Endothelial cell of umbilical vein (primary cell): ENCODE results near the gene ROBO4. TPM values are rescaled to one million over a fixed set of nuclear protein-coding genes. Genes with fewer than 3 reads are reported as not detected.

Experiments
- BruUV-seq: library from RNA; stranded (reverse); fragments of 400-500 nt; replicated peaks from 2 replicates; lab custom pipeline; 2021; lab: Mats Ljungman, UMichigan
- CTCF ChIA-PET: fragments of 300-600, 350-600 bp; sonication (Branson Sonifier 250); formaldehyde crosslinking; loops from one replicate; lab custom pipeline; 2021; ENCODE audit warnings: antibody characterized with exemption, inconsistent platforms; lab: Charles Lee
- POLR2A ChIA-PET: fragments of 300-600, 350-600 bp; sonication (Branson Sonifier 250); formaldehyde crosslinking; loops from one replicate; lab custom pipeline; 2021; ENCODE audit warnings: antibody characterized with exemption, inconsistent platforms; lab: Charles Lee
- DNase-seq: peaks from one replicate; pipeline ENCODE4 v3.0.0-alpha.2; 2011; ENCODE audit warnings: low read depth, low spot score
- FAIRE-seq: peaks from 2 replicates; lab custom pipeline; 2011; peaks lifted over from hg19 to GRCh38; lab: Jason Lieb, UNC
- H2AFZ ChIP-seq: 2 replicates; pipeline ENCODE4 v1.6.0; 2012; ENCODE audit warnings: low read depth, low read length, control low read depth, inconsistent platforms
- H3K27ac ChIP-seq: 2 replicates; pipeline ENCODE4 v1.5.1; 2011; ENCODE audit warnings: low read depth, mild to moderate bottlenecking, control low read depth, low read length, moderate library complexity; ENCODE audit not compliant: insufficient read depth
- H3K27me3 ChIP-seq, 2 experiments: 2 replicates each; pipeline versions ENCODE4 v1.6.0 to v1.6.1; 2011; ENCODE audit warnings: low read length in 2 of 2, mixed read lengths in 1 of 2; ENCODE audit not compliant: control insufficient read depth in 2 of 2, insufficient read depth in 2 of 2
- H3K36me3 ChIP-seq, 2 experiments: 2 replicates in 1 of 2; 3 replicates in 1 of 2; pipeline ENCODE4 v1.5.1; 2011; ENCODE audit warnings: low read length in 2 of 2, mild to moderate bottlenecking in 1 of 2, moderate library complexity in 1 of 2; ENCODE audit not compliant: control insufficient read depth in 2 of 2, insufficient read depth in 2 of 2; ENCODE audit errors: extremely low read depth in 1 of 2
- H3K4me1 ChIP-seq: 3 replicates; pipeline ENCODE4 v1.5.1; 2011; ENCODE audit warnings: mild to moderate bottlenecking, low read length; ENCODE audit not compliant: control insufficient read depth, insufficient read depth; ENCODE audit errors: extremely low read depth
- H3K4me2 ChIP-seq: 2 replicates; pipeline ENCODE4 v1.6.1; 2011; ENCODE audit warnings: low read length, control low read depth, mixed read lengths; ENCODE audit not compliant: insufficient read depth
- H3K4me3 ChIP-seq, 3 experiments: fragments of 200-600 bp in 1 of 3; sonication (generic), shearing (Covaris generic) in 1 of 3; replicated peaks in 1 of 3; 2 replicates each; pipeline ENCODE4 v1.5.1; 2011 to 2016; ENCODE audit warnings: control low read depth in 3 of 3, low read length in 3 of 3, mild to moderate bottlenecking in 2 of 3, inconsistent platforms in 1 of 3, low read depth in 1 of 3, moderate library complexity in 1 of 3; ENCODE audit not compliant: insufficient read depth in 1 of 3
- H3K79me2 ChIP-seq: 2 replicates; pipeline ENCODE4 v1.6.0; 2012; ENCODE audit warnings: low read length, inconsistent platforms; ENCODE audit not compliant: control insufficient read depth, insufficient read depth
- H3K9ac ChIP-seq: replicated peaks from 2 replicates; pipeline ENCODE3; 2011; ENCODE audit warnings: low read length, control low read depth; ENCODE audit not compliant: insufficient read depth; ENCODE audit errors: extremely low read depth
- H3K9me1 ChIP-seq: replicated peaks from 3 replicates; pipeline ENCODE4 v1.6.0; 2011; ENCODE audit warnings: mild to moderate bottlenecking, low read length; ENCODE audit not compliant: control insufficient read depth, insufficient read depth; ENCODE audit errors: extremely low read depth
- H3K9me3 ChIP-seq: replicated peaks from 2 replicates; pipeline ENCODE4 v1.5.1; 2012; ENCODE audit warnings: low read length, inconsistent platforms; ENCODE audit not compliant: control insufficient read depth, insufficient read depth
- H4K20me1 ChIP-seq: replicated peaks from 2 replicates; pipeline ENCODE3; 2011; ENCODE audit warnings: mild to moderate bottlenecking, low read length; ENCODE audit not compliant: control insufficient read depth, insufficient read depth; ENCODE audit errors: extremely low read depth
- FOS ChIP-seq: IDR thresholded peaks from 2 replicates; pipeline ENCODE4 v1.6.1; 2011; ENCODE audit warnings: mild to moderate bottlenecking, low read length, moderate library complexity, borderline replicate concordance; ENCODE audit not compliant: insufficient read depth
- GATA2 ChIP-seq: IDR thresholded peaks from 2 replicates; pipeline ENCODE4 v1.7.0; 2011; ENCODE audit warnings: low read depth, mild to moderate bottlenecking, moderate library complexity, mixed read lengths, low read length; ENCODE audit not compliant: insufficient read length, insufficient read depth
- JUN ChIP-seq: IDR thresholded peaks from 2 replicates; pipeline ENCODE4 v1.6.1; 2011; ENCODE audit warnings: borderline replicate concordance, low read depth; ENCODE audit not compliant: insufficient read length, insufficient read depth
- POLR2A ChIP-seq: IDR thresholded peaks from 2 replicates; pipeline ENCODE4 v1.6.1; 2012; ENCODE audit warnings: low read depth, mild to moderate bottlenecking, control low read depth, low read length
- POLR2AphosphoS5 ChIP-seq: IDR thresholded peaks from 2 replicates; pipeline ENCODE4 v1.6.1; 2012; ENCODE audit warnings: low read depth, mild to moderate bottlenecking, control low read depth, low read length, moderate library complexity; ENCODE audit not compliant: insufficient read depth
- dilution Hi-C: fragments of 300-500 bp; cut with MboI; formaldehyde crosslinking; loops from one replicate; pipeline ENCODE4 v1.15.0; 2019; ENCODE audit warnings: low sequenced_read_pairs; ENCODE audit not compliant: extremely low pct_ligation_motif_present
- intact Hi-C: fragments of 100-400 bp; cut with micrococcal nuclease; formaldehyde crosslinking; loops from one replicate; pipeline ENCODE4 v1.10.0; 2022
- polyA plus RNA-seq, 4 experiments: library from polyadenylated mRNA; depleted of rRNA in 3 of 4; stranded (reverse) in 3 of 4; unstranded in 1 of 4; fragments of >200 nt; gene quantifications; 2 replicates each; pipeline versions ENCODE4 v1.2.1 to v1.2.3, GENCODE V29; 2011 to 2012; ENCODE audit warnings: missing spikeins in 1 of 4
- total RNA-seq: library from RNA; stranded (reverse); gene quantifications from 2 replicates; pipeline ENCODE4 v1.2.3, GENCODE V29; 2021

The ROBO4 gene
- total and polyA plus RNA-seq, 2 donors (not counting 3 experiments of a cell fraction or from before 2014, with no cell fraction given), result 260 to 474 TPM

DNA sequence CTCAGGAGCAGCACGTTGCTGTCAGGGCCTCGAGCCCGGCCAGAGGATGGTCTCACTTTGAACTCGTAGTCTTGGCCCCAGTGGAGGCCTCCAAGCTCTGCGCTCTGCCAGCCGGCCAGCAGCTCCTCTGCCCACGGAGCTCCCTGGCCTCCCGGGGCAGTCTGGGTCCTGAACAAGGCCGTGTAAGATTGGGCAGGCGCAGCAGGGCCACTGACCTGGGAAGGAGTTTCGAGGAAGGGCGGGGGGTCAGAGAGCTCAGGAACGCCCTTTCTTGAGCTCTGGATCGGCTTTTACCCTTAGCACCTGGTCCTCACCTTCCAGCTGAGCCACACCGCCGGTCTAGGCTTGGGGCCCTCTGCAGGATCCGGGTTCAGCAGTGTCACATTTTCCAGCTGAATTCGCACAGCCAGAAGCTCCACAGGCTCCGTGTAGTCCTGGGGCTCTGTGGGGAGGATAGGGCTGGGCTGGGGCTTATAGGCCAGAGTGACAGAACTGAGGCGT, 2.1 kb downstream of the ROBO4 start:
- intact Hi-C loops (loop anchor here (5.0 to 10.0 kb wide), 4 partner anchors 142 to 1833 kb away; partner anchors contain the start of genes HSPA8 and STT3A), dilution Hi-C loops (no loop called here)
- H3K4me1 ChIP-seq, result peaks cover 75% of the 10 kb centered on the region
- no peaks in the 10 kb centered on the region for H3K9me1 ChIP-seq
- H3K36me3 ChIP-seq, result peaks cover 35 to 45% of the 10 kb centered on the region in 2 experiments
- H3K27ac ChIP-seq, result peak overlapping the region; percentile 95
- TF ChIP-seq POLR2AphosphoS5 (peak; percentile 37), JUN (no peak), POLR2A (peak; percentile 39), GATA2 (no peak)
- no peaks in the 10 kb centered on the region for H3K9me3 ChIP-seq
- no peak for FAIRE-seq
- H3K4me2 ChIP-seq, result peak overlapping the region; percentile 78
- H3K4me3 ChIP-seq, result peak overlapping the region; percentile 76 to 89 (median 88)
- no peak overlapping the region for H2AFZ ChIP-seq
- BruUV-seq, result no TSS peak
- H3K79me2 ChIP-seq, result peaks cover 71% of the 10 kb centered on the region
- H3K27me3 ChIP-seq, result no peaks in the 10 kb centered on the region
- DNase-seq, result no peak
- ChIA-PET POLR2A (interaction anchor here (1.1 kb wide), 3 partner anchors 9 to 19 kb away, joined by 3 to 10 read pairs (median 5); no protein-coding TSS in a partner anchor), CTCF (interaction anchor here (0.6 to 3.2 kb wide), 7 partner anchors 13 to 48 kb away, joined by 3 to 13 read pairs (median 5); no protein-coding TSS in a partner anchor)
- H4K20me1 ChIP-seq, result no peaks in the 10 kb centered on the region
- peak overlapping the region; percentile 88 for H3K9ac ChIP-seq

DNA sequence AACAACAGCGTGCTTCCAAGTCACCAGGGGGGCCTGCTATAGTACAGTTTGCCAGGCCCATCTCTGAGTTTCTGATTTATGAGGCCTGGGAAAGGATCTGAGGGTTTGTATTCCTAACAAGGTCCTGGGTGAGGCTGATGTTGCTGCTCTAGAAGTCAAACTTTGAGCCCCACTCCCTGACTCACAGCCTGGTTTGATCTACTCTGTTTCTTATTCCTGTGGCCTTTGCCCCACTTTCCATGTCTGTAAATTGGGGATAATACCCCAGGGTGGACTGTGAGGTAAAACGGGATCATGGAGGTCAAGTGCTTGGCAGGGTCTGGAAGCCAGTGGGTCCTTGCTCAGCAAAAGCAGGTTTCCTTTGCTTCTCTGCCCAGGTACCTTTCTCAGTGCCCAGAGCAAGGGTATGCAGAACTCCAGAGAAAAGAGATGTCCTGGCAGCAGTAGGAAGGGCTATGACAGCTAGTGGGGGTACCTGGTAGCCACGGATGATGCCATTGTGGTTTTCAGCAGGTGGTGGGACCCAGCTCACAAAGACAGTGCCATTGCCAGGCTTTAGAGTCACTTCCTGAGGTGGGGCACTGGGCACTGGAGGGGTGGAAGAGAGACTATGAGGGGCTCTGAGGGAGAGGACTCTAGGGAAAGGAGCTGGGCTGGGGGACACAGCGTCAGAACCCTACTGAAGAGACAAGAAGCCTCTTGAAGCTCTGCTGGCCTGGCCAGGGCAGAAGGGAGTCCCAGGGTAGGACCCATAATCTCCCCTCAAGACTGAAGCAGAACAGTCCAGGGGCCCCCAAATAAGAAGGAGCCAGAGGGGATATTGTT, 2.8 kb downstream of the ROBO4 start:
- POLR2A ChIA-PET, result interaction anchor here (1.0 to 1.1 kb wide), 4 partner anchors 8 to 59 kb away, joined by 3 to 10 read pairs (median 4); partner anchors contain the start of gene CCDC15
- no peak for FAIRE-seq
- Histone ChIP-seq H3K4me3 (peak overlapping the region; percentile 76 to 89 (median 88)), H3K4me1 (peaks cover 72% of the 10 kb centered on the region), H3K9me1 (no peaks in the 10 kb centered on the region), H3K79me2 (peaks cover 73% of the 10 kb centered on the region), H3K9me3 (no peaks in the 10 kb centered on the region), H3K27ac (peak overlapping the region; percentile 95), H3K27me3 (no peaks in the 10 kb centered on the region), H2AFZ (no peak overlapping the region), H3K4me2 (peak overlapping the region; percentile 78), H3K9ac (peak overlapping the region; percentile 88), H3K36me3 (peaks cover 38 to 47% of the 10 kb centered on the region in 2 experiments), H4K20me1 (no peaks in the 10 kb centered on the region)
- TF ChIP-seq FOS, result no peak
- peak; percentile 31 for TF ChIP-seq POLR2AphosphoS5
- peak; percentile 10 for TF ChIP-seq POLR2A
- CTCF ChIA-PET, result interaction anchor here (0.6 to 3.2 kb wide), 8 partner anchors 13 to 49 kb away, joined by 3 to 13 read pairs (median 6); no protein-coding TSS in a partner anchor
- intact Hi-C loops, result loop anchor here (5.0 to 10.0 kb wide), 4 partner anchors 142 to 1833 kb away; partner anchors contain the start of genes HSPA8 and STT3A
- dilution Hi-C loops, result no loop called here
- no peak for DNase-seq
- no TSS peak for BruUV-seq
